Astrocyte (in vitro differentiated cells and primary cell): ENCODE results near the gene SF3B3. TPM values are rescaled to one million over a fixed set of nuclear protein-coding genes. Genes with fewer than 3 reads are reported as not detected.

Experiments used
- DNase-seq: peaks from one replicate; pipeline ENCODE4 v3.0.0-alpha.2; 2010; ENCODE audit warnings: low read depth
- FAIRE-seq: peaks from 2 replicates; lab custom pipeline; 2011; peaks lifted over from hg19 to GRCh38; lab: Jason Lieb, UNC
- H2AFZ ChIP-seq: 2 replicates; pipeline ENCODE4 v1.6.0; 2012; ENCODE audit warnings: low read depth, low read length, inconsistent platforms
- H3K27ac ChIP-seq: 2 replicates; pipeline ENCODE4 v1.5.1; 2011; ENCODE audit warnings: low read depth, low read length, inconsistent platforms
- H3K27me3 ChIP-seq: 2 replicates; pipeline ENCODE4 v1.6.0; 2011; ENCODE audit warnings: low read length, inconsistent platforms; ENCODE audit not compliant: insufficient read depth
- H3K36me3 ChIP-seq: 2 replicates; pipeline ENCODE4 v1.5.1; 2011; ENCODE audit warnings: low read length, inconsistent platforms; ENCODE audit not compliant: insufficient read depth
- H3K4me1 ChIP-seq: 2 replicates; pipeline ENCODE4 v1.5.1; 2011; ENCODE audit warnings: low read length, inconsistent platforms; ENCODE audit not compliant: insufficient read depth
- H3K4me2 ChIP-seq: 2 replicates; pipeline ENCODE4 v1.6.0; 2012; ENCODE audit warnings: low read length, inconsistent platforms
- H3K4me3 ChIP-seq: 2 replicates; pipeline ENCODE4 v1.5.1; 2011; ENCODE audit warnings: low read depth, mild to moderate bottlenecking, low read length, inconsistent platforms; ENCODE audit not compliant: insufficient read depth
- H3K79me2 ChIP-seq: 2 replicates; pipeline ENCODE4 v1.6.0; 2012; ENCODE audit warnings: mild to moderate bottlenecking, low read length, inconsistent platforms; ENCODE audit not compliant: insufficient read depth
- H3K9ac ChIP-seq: 2 replicates; pipeline ENCODE4 v1.6.0; 2012; ENCODE audit warnings: mild to moderate bottlenecking, low read length, inconsistent platforms
- H3K9me3 ChIP-seq: 2 replicates; pipeline ENCODE4 v1.5.1; 2012; ENCODE audit warnings: low read depth, mild to moderate bottlenecking, low read length, inconsistent platforms; ENCODE audit not compliant: insufficient read depth
- H4K20me1 ChIP-seq: 2 replicates; pipeline ENCODE4 v1.6.0; 2012; ENCODE audit warnings: low read length, inconsistent platforms; ENCODE audit not compliant: insufficient read depth
- H3K27ac Mint-ChIP-seq: one replicate; pipeline ENCODE4 v1.8.0; 2021; ENCODE audit warnings: mild to moderate bottlenecking, mixed read lengths; ENCODE audit not compliant: unreplicated experiment
- H3K27me3 Mint-ChIP-seq: one replicate; pipeline ENCODE4 v1.8.0; 2021; ENCODE audit warnings: low read depth, mixed read lengths; ENCODE audit not compliant: unreplicated experiment
- H3K36me3 Mint-ChIP-seq: one replicate; pipeline ENCODE4 v1.8.0; 2021; ENCODE audit warnings: low read depth, mixed read lengths; ENCODE audit not compliant: unreplicated experiment
- H3K4me1 Mint-ChIP-seq: one replicate; pipeline ENCODE4 v1.8.0; 2021; ENCODE audit warnings: low read depth, mixed read lengths; ENCODE audit not compliant: unreplicated experiment
- H3K4me3 Mint-ChIP-seq: one replicate; pipeline ENCODE4 v1.8.0; 2021; ENCODE audit warnings: mild to moderate bottlenecking, moderate library complexity, mixed read lengths; ENCODE audit not compliant: unreplicated experiment
- H3K9me3 Mint-ChIP-seq: one replicate; pipeline ENCODE4 v1.8.0; 2021; ENCODE audit warnings: mild to moderate bottlenecking, mixed read lengths; ENCODE audit not compliant: unreplicated experiment
- CTCF ChIP-seq: IDR thresholded peaks from 2 replicates; pipeline ENCODE4 v1.5.1; 2011; ENCODE audit warnings: low read depth, mild to moderate bottlenecking, inconsistent platforms, low read length, moderate library complexity; ENCODE audit not compliant: insufficient read depth
- EZH2 ChIP-seq: IDR thresholded peaks from 2 replicates; pipeline ENCODE4 v1.6.1; 2012; ENCODE audit warnings: mild to moderate bottlenecking, low read length, inconsistent platforms; ENCODE audit not compliant: insufficient read depth
- total RNA-seq: library from RNA; stranded (reverse); gene quantifications from 2 replicates; pipeline ENCODE4 v1.2.1, GENCODE V29; 2021

SF3B3 gene
- total RNA-seq, 1 donor from 2014 or later = 179 TPM

GRCh38 chr16:70589998-70590471, 66.4 kb downstream of the SF3B3 start:
- no peak for TF ChIP-seq CTCF
- TF ChIP-seq EZH2 = no peak
- H3K79me2 ChIP-seq = no peaks in the 10 kb centered on the region
- H3K4me1 ChIP-seq = peaks cover 4% of the 10 kb centered on the region
- H4K20me1 ChIP-seq = no peaks in the 10 kb centered on the region
- Mint-ChIP-seq H3K4me3 (no peak overlapping the region), H3K27me3 (peaks cover 4% of the 10 kb centered on the region), H3K27ac (no peak overlapping the region), H3K4me1 (peaks cover 5% of the 10 kb centered on the region), H3K9me3 (no peaks in the 10 kb centered on the region), H3K36me3 (no peaks in the 10 kb centered on the region)
- peak overlapping the region; percentile 53 for H3K4me2 ChIP-seq
- peak; percentile 61 for DNase-seq
- FAIRE-seq = no peak
- H3K36me3 ChIP-seq = no peaks in the 10 kb centered on the region
- peak overlapping the region; percentile 1 for H3K9ac ChIP-seq
- no peak overlapping the region for H3K27ac ChIP-seq
- no peaks in the 10 kb centered on the region for H3K27me3 ChIP-seq
- no peaks in the 10 kb centered on the region for H3K9me3 ChIP-seq
- H3K4me3 ChIP-seq = no peak overlapping the region
- peak overlapping the region; percentile 39 for H2AFZ ChIP-seq

- no peaks in the 10 kb centered on the region for H3K9me3 Mint-ChIP-seq
- H3K36me3 ChIP-seq = no peaks in the 10 kb centered on the region
- TF ChIP-seq CTCF (no peak), EZH2 (no peak)
- DNase-seq = no peak
- no peak overlapping the region for H2AFZ ChIP-seq
- peaks cover 5% of the 10 kb centered on the region for H3K4me1 Mint-ChIP-seq
- H3K79me2 ChIP-seq = no peaks in the 10 kb centered on the region
- H3K4me2 ChIP-seq = no peak overlapping the region
- H3K27me3 ChIP-seq = no peaks in the 10 kb centered on the region
- no peak overlapping the region for H3K27ac ChIP-seq
- H3K36me3 Mint-ChIP-seq = no peaks in the 10 kb centered on the region
- no peak for FAIRE-seq
- H3K27ac Mint-ChIP-seq = no peak overlapping the region
- H3K4me3 ChIP-seq = no peak overlapping the region
- H4K20me1 ChIP-seq = no peaks in the 10 kb centered on the region
- no peak overlapping the region for H3K9ac ChIP-seq
- H3K4me3 Mint-ChIP-seq = no peak overlapping the region
- peaks cover 4% of the 10 kb centered on the region for H3K4me1 ChIP-seq
- H3K27me3 Mint-ChIP-seq = peaks cover 3% of the 10 kb centered on the region
- H3K9me3 ChIP-seq = no peaks in the 10 kb centered on the region
Observed at GRCh38 chr16:70590722-70591415, 67.3 kb downstream of the SF3B3 start.

- Histone ChIP-seq H3K79me2 (no peaks in the 10 kb centered on the region), H3K9me3 (no peaks in the 10 kb centered on the region), H3K4me1 (peaks cover 4% of the 10 kb centered on the region), H4K20me1 (no peaks in the 10 kb centered on the region), H3K4me2 (no peak overlapping the region), H3K4me3 (no peak overlapping the region), H2AFZ (no peak overlapping the region), H3K27me3 (no peaks in the 10 kb centered on the region), H3K36me3 (no peaks in the 10 kb centered on the region), H3K9ac (no peak overlapping the region), H3K27ac (no peak overlapping the region)
- Mint-ChIP-seq H3K4me3 (no peak overlapping the region), H3K4me1 (peaks cover 5% of the 10 kb centered on the region), H3K27me3 (peaks cover 3% of the 10 kb centered on the region), H3K27ac (no peak overlapping the region), H3K9me3 (no peaks in the 10 kb centered on the region), H3K36me3 (no peaks in the 10 kb centered on the region)
- DNase-seq (no peak), FAIRE-seq (no peak)
- TF ChIP-seq EZH2 (no peak), CTCF (no peak)
Observed at GRCh38 chr16:70591615-70592014, 68.0 kb downstream of the SF3B3 start.
